MCF 10A (cell line): ENCODE data around the gene LINC01488. TPM values are rescaled to one million over a fixed set of nuclear protein-coding genes. Genes with fewer than 3 reads are reported as not detected.

Experiments
- BruUV-seq: library from RNA; stranded (reverse); fragments of 400-500 nt; replicated peaks from 2 replicates; lab custom pipeline; 2021; lab: Mats Ljungman, UMichigan
- CTCF ChIA-PET: fragments of 300-600 bp; sonication (Branson Sonifier 250); formaldehyde crosslinking; extraction: SDS; loops from one replicate; lab custom pipeline; 2021; ENCODE audit warnings: antibody characterized with exemption, inconsistent platforms; lab: Yijun Ruan, JAX
- POLR2A ChIA-PET: fragments of 300-600, 350-650 bp; sonication (Branson Sonifier 250); formaldehyde crosslinking; extraction: SDS; loops from one replicate; lab custom pipeline; 2020; ENCODE audit warnings: antibody characterized with exemption, inconsistent platforms; lab: Yijun Ruan, JAX
- DNase-seq: peaks from one replicate; pipeline ENCODE4 v3.0.0-alpha.2; 2018; ENCODE audit not compliant: unreplicated experiment
- H3K27ac Mint-ChIP-seq: one replicate; pipeline ENCODE4 v1.8.0; 2022; ENCODE audit warnings: mild to moderate bottlenecking, low read depth, mixed read lengths; ENCODE audit not compliant: unreplicated experiment
- H3K27me3 Mint-ChIP-seq: one replicate; pipeline ENCODE4 v1.8.0; 2022; ENCODE audit warnings: mixed read lengths; ENCODE audit not compliant: insufficient read depth, unreplicated experiment
- H3K36me3 Mint-ChIP-seq: one replicate; pipeline ENCODE4 v1.8.0; 2022; ENCODE audit warnings: mild to moderate bottlenecking, moderate library complexity, mixed read lengths; ENCODE audit not compliant: insufficient read depth, unreplicated experiment
- H3K4me1 Mint-ChIP-seq: one replicate; pipeline ENCODE4 v1.8.0; 2022; ENCODE audit warnings: mixed read lengths; ENCODE audit not compliant: insufficient read depth, unreplicated experiment
- H3K4me3 Mint-ChIP-seq: one replicate; pipeline ENCODE4 v1.8.0; 2022; ENCODE audit warnings: mild to moderate bottlenecking, moderate library complexity, mixed read lengths; ENCODE audit not compliant: unreplicated experiment
- H3K9me3 Mint-ChIP-seq: one replicate; pipeline ENCODE4 v1.8.0; 2022; ENCODE audit warnings: mixed read lengths; ENCODE audit not compliant: unreplicated experiment
- intact Hi-C: fragments of 100-400 bp; cut with micrococcal nuclease; formaldehyde crosslinking; loops from 2 replicates; pipeline ENCODE4 v1.14.1; 2022
- total RNA-seq: library from RNA; stranded (reverse); gene quantifications from 2 replicates; pipeline ENCODE4 v1.2.3, GENCODE V29; 2022
- TF ChIP-seq, protein P1 (sequence below): fragments of 200-600 bp; IDR thresholded peaks from one replicate; pipeline ENCODE4 v1.8.0; 2022; ENCODE audit warnings: antibody characterized with exemption, mild to moderate bottlenecking; ENCODE audit not compliant: unreplicated experiment

LINC01488 gene
- total RNA-seq, 1 experiment from 2014 or later: not detected

DNA sequence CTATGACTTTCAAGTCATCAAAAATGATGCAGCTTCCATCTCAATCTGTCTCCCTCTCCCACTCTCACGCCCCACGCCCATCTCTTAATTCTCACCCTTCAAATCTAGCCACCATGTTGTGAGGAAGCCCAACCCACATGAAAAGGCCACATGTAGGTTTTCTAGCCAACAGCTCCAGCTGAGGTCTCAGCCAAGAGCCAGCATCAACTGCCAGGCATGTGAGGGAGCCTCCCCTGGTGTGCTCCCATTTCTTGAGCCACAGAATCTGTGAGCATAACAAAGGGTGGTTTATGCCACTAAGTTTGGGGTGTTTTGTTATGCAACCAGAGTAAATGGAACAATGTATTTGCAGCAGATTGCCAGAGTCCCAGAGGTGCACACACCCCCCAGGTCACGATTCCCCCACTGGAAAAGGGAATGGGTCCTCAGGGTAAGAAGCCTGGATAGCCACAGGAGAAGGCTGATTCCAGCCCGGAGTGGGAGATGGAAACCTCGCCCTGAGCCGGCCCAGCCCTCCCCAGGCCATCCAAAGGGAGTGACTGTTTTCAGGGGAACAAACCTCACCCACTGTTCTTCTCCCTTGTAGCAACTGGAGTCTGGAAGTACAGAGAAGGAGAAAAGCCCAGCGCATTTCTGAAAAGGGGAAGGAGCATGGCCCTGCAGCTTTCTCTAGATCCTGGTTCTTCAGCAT lies 20.0 kb upstream of the LINC01488 start:
- POLR2A ChIA-PET: interaction anchor here (1.6 to 2.2 kb wide), 3 partner anchors 9 to 178 kb away, joined by 4 to 9 read pairs (median 7); no protein-coding TSS in a partner anchor

DNA sequence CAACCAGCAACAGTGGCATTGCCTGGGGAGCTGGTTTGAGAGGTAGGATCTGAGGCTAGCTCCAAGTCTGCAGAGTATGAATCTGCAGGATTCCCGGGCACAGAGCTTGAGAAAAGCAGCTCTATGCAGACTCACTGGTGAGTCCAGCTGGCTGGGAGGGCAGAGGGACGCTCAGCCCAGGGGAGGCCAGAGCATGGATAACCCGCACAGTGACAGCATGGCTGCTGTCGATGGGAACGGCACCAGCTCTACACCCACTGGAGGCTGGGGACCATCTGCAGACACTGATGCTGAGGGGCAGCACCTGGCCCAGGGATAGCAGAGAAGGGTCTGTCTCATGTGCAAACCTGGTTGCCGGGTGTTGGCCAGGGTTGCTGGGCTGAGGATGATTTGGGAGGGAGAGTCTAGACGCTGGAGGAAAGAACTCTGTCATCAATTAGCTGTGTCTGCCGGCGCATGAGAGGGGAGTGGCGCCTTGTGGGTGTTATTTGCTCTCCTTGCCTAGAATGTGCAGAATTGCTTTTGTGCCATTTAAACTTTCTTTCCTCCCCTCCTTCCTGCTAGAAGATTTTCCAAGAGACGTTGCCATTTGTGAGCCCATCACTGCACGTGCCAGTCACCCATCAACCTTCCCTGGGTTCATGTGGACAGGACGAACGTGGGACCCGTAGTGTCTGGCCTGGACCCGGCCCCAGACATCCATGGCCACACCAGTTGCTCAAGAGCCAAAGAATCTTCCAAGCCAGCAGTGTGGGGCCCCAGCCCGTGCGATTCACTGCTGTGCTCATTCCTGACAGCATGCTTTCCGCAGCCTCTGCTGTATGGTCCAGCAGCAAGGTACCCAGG lies 19.1 kb upstream of the LINC01488 start:
- no peaks in the 10 kb centered on the region for H3K36me3 Mint-ChIP-seq
- intact Hi-C loops: no loop called here
- no peak overlapping the region for H3K27ac Mint-ChIP-seq
- H3K4me1 Mint-ChIP-seq: no peaks in the 10 kb centered on the region
- no peak overlapping the region for H3K4me3 Mint-ChIP-seq
- peaks cover 8% of the 10 kb centered on the region for H3K9me3 Mint-ChIP-seq
- DNase-seq: no peak
- POLR2A ChIA-PET: no interaction called here
- CTCF ChIA-PET: interaction anchor here (0.6 kb wide), 1 partner anchor 100 kb away, joined by 3 read pairs; no protein-coding TSS in a partner anchor
- TF ChIP-seq, protein P1, sequence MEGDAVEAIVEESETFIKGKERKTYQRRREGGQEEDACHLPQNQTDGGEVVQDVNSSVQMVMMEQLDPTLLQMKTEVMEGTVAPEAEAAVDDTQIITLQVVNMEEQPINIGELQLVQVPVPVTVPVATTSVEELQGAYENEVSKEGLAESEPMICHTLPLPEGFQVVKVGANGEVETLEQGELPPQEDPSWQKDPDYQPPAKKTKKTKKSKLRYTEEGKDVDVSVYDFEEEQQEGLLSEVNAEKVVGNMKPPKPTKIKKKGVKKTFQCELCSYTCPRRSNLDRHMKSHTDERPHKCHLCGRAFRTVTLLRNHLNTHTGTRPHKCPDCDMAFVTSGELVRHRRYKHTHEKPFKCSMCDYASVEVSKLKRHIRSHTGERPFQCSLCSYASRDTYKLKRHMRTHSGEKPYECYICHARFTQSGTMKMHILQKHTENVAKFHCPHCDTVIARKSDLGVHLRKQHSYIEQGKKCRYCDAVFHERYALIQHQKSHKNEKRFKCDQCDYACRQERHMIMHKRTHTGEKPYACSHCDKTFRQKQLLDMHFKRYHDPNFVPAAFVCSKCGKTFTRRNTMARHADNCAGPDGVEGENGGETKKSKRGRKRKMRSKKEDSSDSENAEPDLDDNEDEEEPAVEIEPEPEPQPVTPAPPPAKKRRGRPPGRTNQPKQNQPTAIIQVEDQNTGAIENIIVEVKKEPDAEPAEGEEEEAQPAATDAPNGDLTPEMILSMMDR: no peak
- BruUV-seq: no TSS peak
- H3K27me3 Mint-ChIP-seq: no peaks in the 10 kb centered on the region

More for the DNA sequence above, 20.0 kb upstream of the LINC01488 start:
- Mint-ChIP-seq H3K9me3 (peaks cover 18% of the 10 kb centered on the region), H3K27me3 (no peaks in the 10 kb centered on the region), H3K4me1 (no peaks in the 10 kb centered on the region), H3K4me3 (no peak overlapping the region), H3K27ac (no peak overlapping the region), H3K36me3 (no peaks in the 10 kb centered on the region)
- DNase-seq: no peak
- intact Hi-C loops: no loop called here
- TF ChIP-seq, protein P1: no peak
- BruUV-seq: no TSS peak
- CTCF ChIA-PET: no interaction called here

DNA sequence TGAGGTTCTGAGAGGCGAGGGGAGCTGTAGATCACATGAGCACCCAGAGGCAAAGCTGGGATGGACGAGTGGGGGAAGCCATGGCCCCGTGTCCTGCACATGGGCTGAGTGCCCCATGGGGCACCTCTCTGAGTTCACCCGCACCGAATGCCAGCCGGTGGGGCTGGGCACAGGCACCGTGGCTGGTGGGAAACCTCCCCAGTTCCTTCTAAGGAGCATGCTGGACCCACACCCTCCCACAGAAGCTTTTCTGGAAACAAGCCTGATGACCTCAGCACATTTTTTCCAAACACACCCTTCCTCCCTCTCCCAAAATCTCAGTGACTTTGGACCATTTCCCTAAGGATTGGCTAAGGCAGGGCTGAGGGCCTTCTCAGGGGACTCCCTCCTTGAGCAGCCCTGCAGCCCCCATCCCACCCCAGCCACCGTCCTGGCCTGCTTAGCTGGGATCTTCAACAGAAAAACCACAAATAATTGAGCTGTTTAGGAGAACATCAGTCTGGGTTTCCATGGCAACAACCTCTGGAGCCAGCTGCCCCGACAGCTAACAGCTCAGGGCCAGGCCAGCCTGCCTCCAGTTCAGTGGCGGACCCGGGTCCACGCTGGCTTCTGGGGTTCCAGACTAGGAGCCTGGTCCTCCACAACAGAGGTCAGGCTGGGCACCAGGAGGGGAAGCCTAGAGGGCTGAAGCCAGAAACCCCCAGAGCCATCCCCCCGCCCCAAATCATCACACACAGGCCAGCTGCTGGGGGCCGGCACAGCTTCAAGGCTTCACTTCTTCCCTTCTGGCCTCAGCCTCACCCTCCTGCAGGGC lies 18.1 kb upstream of the LINC01488 start:
- CTCF ChIA-PET: no interaction called here
- no TSS peak for BruUV-seq
- intact Hi-C loops: no loop called here
- no peaks in the 10 kb centered on the region for H3K27me3 Mint-ChIP-seq
- H3K9me3 Mint-ChIP-seq: no peaks in the 10 kb centered on the region
- peaks cover 4% of the 10 kb centered on the region for H3K36me3 Mint-ChIP-seq
- POLR2A ChIA-PET: interaction anchor here (0.7 kb wide), 1 partner anchor 362 kb away, joined by 3 read pairs; no protein-coding TSS in a partner anchor
- no peaks in the 10 kb centered on the region for H3K4me1 Mint-ChIP-seq
- TF ChIP-seq, protein P1: no peak
- no peak overlapping the region for H3K4me3 Mint-ChIP-seq
- no peak overlapping the region for H3K27ac Mint-ChIP-seq
- DNase-seq: no peak
